ENCODE data around the gene FIGNL2. TPM values are rescaled to one million over a fixed set of nuclear protein-coding genes. Genes with fewer than 3 reads are reported as not detected.

FIGNL2 gene
- total RNA-seq, 2 experiments from 2014 or later: 0.40 to 0.43 TPM

GRCh38 chr12:51864833-51865670, 16.5 kb upstream of the FIGNL2 start:
- ChIA-PET POLR2A (interaction anchor here (0.7 to 1.3 kb wide), 2 partner anchors 19 to 37 kb away, joined by 3 to 4 read pairs; no protein-coding TSS in a partner anchor), CTCF (interaction anchor here (1.1 to 2.4 kb wide), 5 partner anchors 9 to 444 kb away, joined by 3 to 20 read pairs (median 5); no protein-coding TSS in a partner anchor)
- Mint-ChIP-seq H3K27ac (no peak overlapping the region), H3K36me3 (ENCODE audit: low read depth) (no peaks in the 10 kb centered on the region), H3K9me3 (no peaks in the 10 kb centered on the region), H3K27me3 (peaks cover 55% of the 10 kb centered on the region), H3K4me3 (no peak overlapping the region), H3K4me1 (ENCODE audit: low read depth) (peaks cover 16% of the 10 kb centered on the region)
- intact Hi-C loops (cut with micrococcal nuclease): no loop called here
- no peak for TF ChIP-seq CTCF (IDR thresholded peaks at IDR 0.05)
- ATAC-seq (peak; percentile 52), DNase-seq (no peak)

- peaks cover 53% of the 10 kb centered on the region for H3K27me3 Mint-ChIP-seq
- peak overlapping the region; percentile 43 for H3K4me3 Mint-ChIP-seq
- H3K27ac Mint-ChIP-seq: no peak overlapping the region
- CTCF ChIA-PET: interaction anchor here (1.1 to 2.4 kb wide), 5 partner anchors 10 to 443 kb away, joined by 3 to 20 read pairs (median 5); no protein-coding TSS in a partner anchor
- H3K9me3 Mint-ChIP-seq: no peaks in the 10 kb centered on the region
- POLR2A ChIA-PET: interaction anchor here (0.7 to 1.3 kb wide), 2 partner anchors 19 to 36 kb away, joined by 3 to 4 read pairs; no protein-coding TSS in a partner anchor
- H3K36me3 Mint-ChIP-seq (ENCODE audit: low read depth): no peaks in the 10 kb centered on the region
- peaks cover 13% of the 10 kb centered on the region for H3K4me1 Mint-ChIP-seq (ENCODE audit: low read depth)
- DNase-seq (peak; percentile 61), ATAC-seq (peak; percentile 84)
- no peak for TF ChIP-seq CTCF (IDR thresholded peaks at IDR 0.05)
- intact Hi-C loops (cut with micrococcal nuclease): no loop called here
These were observed 15.7 kb upstream of the FIGNL2 start for GRCh38 chr12:51863933-51864832.

DNA sequence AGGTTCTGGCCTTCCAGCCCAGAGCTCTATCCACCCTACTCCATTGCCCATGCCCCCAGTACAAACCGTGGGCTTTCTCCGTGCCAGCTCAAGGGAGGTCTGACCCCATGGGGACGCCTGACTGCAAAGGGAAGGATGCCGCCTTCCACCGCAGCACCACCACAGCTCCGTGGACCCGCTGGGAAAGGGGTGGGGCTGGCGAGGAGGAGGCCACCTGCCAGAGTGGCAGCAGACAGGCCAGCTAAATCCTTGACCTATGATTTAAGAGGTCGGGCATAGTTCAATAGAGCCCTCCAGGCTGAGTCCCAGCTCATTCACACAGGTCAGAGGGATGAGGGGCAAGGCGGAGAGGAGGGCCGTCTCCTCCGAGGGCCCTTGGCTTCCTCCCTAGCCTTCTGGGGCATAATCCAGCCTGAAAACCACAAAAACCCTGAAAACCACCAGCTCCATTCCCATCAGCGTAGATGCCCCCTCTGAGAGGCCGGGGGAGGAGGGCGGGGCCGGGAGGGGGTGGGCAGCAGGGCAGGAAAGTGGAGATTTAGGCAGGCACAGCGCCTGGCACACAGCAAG, 14.9 kb upstream of the FIGNL2 start:
- Mint-ChIP-seq H3K36me3 (ENCODE audit: low read depth) (no peaks in the 10 kb centered on the region), H3K27me3 (peaks cover 47% of the 10 kb centered on the region), H3K4me1 (ENCODE audit: low read depth) (peaks cover 9% of the 10 kb centered on the region), H3K4me3 (peak overlapping the region; percentile 21), H3K27ac (no peak overlapping the region), H3K9me3 (no peaks in the 10 kb centered on the region)
- POLR2A ChIA-PET: interaction anchor here (0.6 to 1.3 kb wide), 2 partner anchors 18 to 245 kb away, joined by 4 read pairs; no protein-coding TSS in a partner anchor
- intact Hi-C loops (cut with micrococcal nuclease): no loop called here
- CTCF ChIA-PET: interaction anchor here (0.5 to 2.4 kb wide), 4 partner anchors 11 to 218 kb away, joined by 3 to 20 read pairs (median 6); no protein-coding TSS in a partner anchor
- ATAC-seq (no peak), DNase-seq (no peak)
- no peak for TF ChIP-seq CTCF (IDR thresholded peaks at IDR 0.05)

GRCh38 chr12:51862947-51863346, 14.4 kb upstream of the FIGNL2 start:
- ATAC-seq: no peak
- no peaks in the 10 kb centered on the region for H3K9me3 Mint-ChIP-seq
- no peak for DNase-seq
- H3K4me3 Mint-ChIP-seq: no peak overlapping the region
- TF ChIP-seq CTCF (IDR thresholded peaks at IDR 0.05): no peak
- peaks cover 42% of the 10 kb centered on the region for H3K27me3 Mint-ChIP-seq
- H3K36me3 Mint-ChIP-seq (ENCODE audit: low read depth): no peaks in the 10 kb centered on the region
- no peak overlapping the region for H3K27ac Mint-ChIP-seq
- ChIA-PET CTCF (interaction anchor here (0.5 to 2.4 kb wide), 5 partner anchors 12 to 218 kb away, joined by 3 to 20 read pairs (median 9); no protein-coding TSS in a partner anchor), POLR2A (interaction anchor here (0.6 kb wide), 1 partner anchor 245 kb away, joined by 4 read pairs; no protein-coding TSS in a partner anchor)
- peaks cover 6% of the 10 kb centered on the region for H3K4me1 Mint-ChIP-seq (ENCODE audit: low read depth)
- intact Hi-C loops (cut with micrococcal nuclease): no loop called here
